ENCODE measurements around the gene STK24. TPM values are rescaled to one million over a fixed set of nuclear protein-coding genes. Genes with fewer than 3 reads are reported as not detected.

STK24 gene
- total RNA-seq, 4 donors from 2014 or later, result 28.7 to 68.4 (median 49.4) TPM

DNA sequence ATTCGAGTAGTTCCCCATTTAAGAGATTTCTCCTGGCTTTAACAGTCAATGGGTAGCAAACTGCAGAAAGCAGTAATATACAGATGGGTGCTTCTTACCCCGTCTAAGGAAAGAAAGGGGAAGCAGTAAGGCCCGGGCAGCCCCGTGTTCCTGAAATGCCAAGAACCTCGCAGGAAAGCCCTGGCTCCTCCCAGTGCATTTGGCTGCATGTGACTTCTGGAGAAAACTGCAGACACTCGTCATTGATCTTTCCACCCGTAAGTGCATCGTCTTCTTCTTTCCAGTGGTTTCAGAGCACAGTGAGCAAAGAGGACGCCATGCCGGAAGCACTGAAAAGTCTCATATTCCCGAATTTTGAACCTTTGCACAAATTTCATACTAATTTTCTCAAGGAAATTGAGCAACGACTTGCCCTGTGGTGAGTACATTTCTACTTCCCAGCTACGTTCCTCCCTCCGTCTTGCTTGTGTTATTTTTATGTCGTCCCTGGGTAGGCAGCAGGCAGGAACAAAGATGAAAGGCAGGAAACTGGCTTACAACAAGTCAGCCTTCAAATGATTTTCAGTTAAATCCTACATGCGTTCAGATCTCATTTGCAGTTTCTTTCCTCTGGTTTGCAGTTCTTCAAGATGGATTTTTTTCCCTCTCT, 165.2 kb downstream of the STK24 start:
- peak in 1 of 2 donors; percentile 14 for ATAC-seq
- TF ChIP-seq POLR2A (IDR thresholded peaks at IDR 0.05), result no peak
- TF ChIP-seq, protein P1, sequence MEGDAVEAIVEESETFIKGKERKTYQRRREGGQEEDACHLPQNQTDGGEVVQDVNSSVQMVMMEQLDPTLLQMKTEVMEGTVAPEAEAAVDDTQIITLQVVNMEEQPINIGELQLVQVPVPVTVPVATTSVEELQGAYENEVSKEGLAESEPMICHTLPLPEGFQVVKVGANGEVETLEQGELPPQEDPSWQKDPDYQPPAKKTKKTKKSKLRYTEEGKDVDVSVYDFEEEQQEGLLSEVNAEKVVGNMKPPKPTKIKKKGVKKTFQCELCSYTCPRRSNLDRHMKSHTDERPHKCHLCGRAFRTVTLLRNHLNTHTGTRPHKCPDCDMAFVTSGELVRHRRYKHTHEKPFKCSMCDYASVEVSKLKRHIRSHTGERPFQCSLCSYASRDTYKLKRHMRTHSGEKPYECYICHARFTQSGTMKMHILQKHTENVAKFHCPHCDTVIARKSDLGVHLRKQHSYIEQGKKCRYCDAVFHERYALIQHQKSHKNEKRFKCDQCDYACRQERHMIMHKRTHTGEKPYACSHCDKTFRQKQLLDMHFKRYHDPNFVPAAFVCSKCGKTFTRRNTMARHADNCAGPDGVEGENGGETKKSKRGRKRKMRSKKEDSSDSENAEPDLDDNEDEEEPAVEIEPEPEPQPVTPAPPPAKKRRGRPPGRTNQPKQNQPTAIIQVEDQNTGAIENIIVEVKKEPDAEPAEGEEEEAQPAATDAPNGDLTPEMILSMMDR (IDR thresholded peaks at IDR 0.05 in 4 of 5, conservative IDR thresholded peaks at IDR 0.05 in 1 of 5), result no peak
- intact Hi-C loops (cut with DNase I; ENCODE audit: low total_unique reads), result no loop called here
- Histone ChIP-seq H3K4me1 (peaks cover 3 to 4% of the 10 kb centered on the region in 2 donors), H3K4me3 (no peak overlapping the region), H3K27ac (no peak overlapping the region), H3K36me3 (no peaks in the 10 kb centered on the region), H3K9me3 (no peaks in the 10 kb centered on the region), H3K27me3 (no peaks in the 10 kb centered on the region)
- DNase-seq, result peak; percentile 19 to 36
- in situ Hi-C loops (cut with MboI; ENCODE audit: low sequenced_read_pairs in 4 of 4), result loop anchor here in 1 of 4 donors (25.0 kb wide), 1 partner anchor 549 kb away; no protein-coding TSS in a partner anchor

DNA sequence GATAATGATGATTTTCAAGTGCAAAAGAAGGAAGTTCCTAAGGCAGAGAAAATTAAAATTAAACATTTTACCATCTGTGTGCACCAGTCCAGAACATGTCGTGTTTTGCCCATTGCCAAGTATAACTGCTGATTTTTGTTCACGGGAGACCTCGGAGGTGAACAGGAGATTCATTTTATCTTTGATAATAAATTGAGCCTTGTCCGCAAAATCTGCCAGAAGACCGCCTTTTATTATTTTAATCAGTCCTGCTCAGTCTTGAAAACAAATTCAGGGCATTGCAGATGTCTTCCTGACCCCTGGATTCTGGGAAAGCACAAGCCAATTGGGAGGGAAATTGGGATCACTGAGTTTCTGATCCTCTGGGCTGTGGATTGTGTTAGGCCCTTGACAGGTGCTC, 165.9 kb downstream of the STK24 start:
- no peaks in the 10 kb centered on the region for H3K27me3 ChIP-seq
- ATAC-seq (no peak), DNase-seq (no peak)
- in situ Hi-C loops (cut with MboI; ENCODE audit: low sequenced_read_pairs in 4 of 4) (loop anchor here in 1 of 4 donors (25.0 kb wide), 1 partner anchor 549 kb away; no protein-coding TSS in a partner anchor), intact Hi-C loops (cut with DNase I; ENCODE audit: low total_unique reads) (no loop called here)
- TF ChIP-seq, protein P1 (IDR thresholded peaks at IDR 0.05 in 4 of 5, conservative IDR thresholded peaks at IDR 0.05 in 1 of 5), result no peak
- no peak for TF ChIP-seq POLR2A (IDR thresholded peaks at IDR 0.05)
- no peak overlapping the region for H3K27ac ChIP-seq
- H3K9me3 ChIP-seq, result no peaks in the 10 kb centered on the region
- no peaks in the 10 kb centered on the region for H3K36me3 ChIP-seq
- no peaks in the 10 kb centered on the region for H3K4me1 ChIP-seq
- H3K4me3 ChIP-seq, result no peak overlapping the region

DNA sequence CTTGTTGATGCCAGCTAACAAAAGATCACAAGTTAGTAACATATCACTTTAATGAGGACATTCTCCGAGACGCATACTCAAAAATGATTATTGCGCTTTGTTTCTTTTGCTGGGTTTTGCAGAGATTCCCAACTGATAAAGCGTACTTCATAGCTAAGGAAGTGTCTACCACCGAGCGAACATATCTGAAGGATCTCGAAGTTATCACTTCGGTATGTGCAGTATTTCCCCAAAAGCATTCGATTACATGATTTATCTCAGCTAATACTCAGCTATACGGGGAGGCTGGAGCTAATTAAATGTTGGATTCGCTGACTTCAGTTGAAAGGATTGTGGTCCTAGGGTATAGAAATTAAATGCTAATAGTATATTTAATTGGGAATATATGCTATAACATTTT, 166.3 kb downstream of the STK24 start:
- ATAC-seq (no peak), DNase-seq (no peak)
- H3K36me3 ChIP-seq, result no peaks in the 10 kb centered on the region
- H3K27me3 ChIP-seq, result no peaks in the 10 kb centered on the region
- intact Hi-C loops (cut with DNase I; ENCODE audit: low total_unique reads) (no loop called here), in situ Hi-C loops (cut with MboI; ENCODE audit: low sequenced_read_pairs in 4 of 4) (loop anchor here in 1 of 4 donors (25.0 kb wide), 1 partner anchor 548 kb away; no protein-coding TSS in a partner anchor)
- H3K4me3 ChIP-seq, result no peak overlapping the region
- H3K4me1 ChIP-seq, result no peaks in the 10 kb centered on the region
- H3K9me3 ChIP-seq, result no peaks in the 10 kb centered on the region
- H3K27ac ChIP-seq, result no peak overlapping the region
- TF ChIP-seq POLR2A (IDR thresholded peaks at IDR 0.05), result no peak
- TF ChIP-seq, protein P1 (IDR thresholded peaks at IDR 0.05 in 4 of 5, conservative IDR thresholded peaks at IDR 0.05 in 1 of 5), result no peak

DNA sequence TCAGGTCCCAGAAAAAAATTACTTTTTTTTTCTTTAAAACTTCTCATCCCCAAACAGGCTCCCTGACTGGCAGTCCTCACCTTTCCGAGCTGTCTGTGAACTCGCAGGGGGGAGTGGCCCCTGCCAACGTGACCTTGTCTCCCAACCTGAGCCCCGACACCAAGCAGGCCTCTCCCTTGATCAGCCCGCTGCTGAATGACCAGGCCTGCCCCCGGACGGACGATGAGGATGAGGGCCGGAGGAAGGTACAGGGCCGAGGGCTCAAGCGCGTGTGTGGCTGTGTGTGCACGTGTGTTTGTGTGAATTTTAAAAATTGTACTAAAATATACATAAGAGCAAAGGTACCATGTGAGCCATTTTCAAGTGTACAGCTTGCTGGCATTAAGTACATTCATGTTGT, 167.6 kb downstream of the STK24 start:
- H3K36me3 ChIP-seq, result no peaks in the 10 kb centered on the region
- H3K9me3 ChIP-seq, result no peaks in the 10 kb centered on the region
- no peak for DNase-seq
- TF ChIP-seq, protein P1 (IDR thresholded peaks at IDR 0.05 in 4 of 5, conservative IDR thresholded peaks at IDR 0.05 in 1 of 5), result no peak
- no peak for TF ChIP-seq POLR2A (IDR thresholded peaks at IDR 0.05)
- in situ Hi-C loops (cut with MboI; ENCODE audit: low sequenced_read_pairs in 4 of 4), result loop anchor here in 1 of 4 donors (25.0 kb wide), 1 partner anchor 547 kb away; no protein-coding TSS in a partner anchor
- H3K27ac ChIP-seq, result no peak overlapping the region
- no peak for ATAC-seq
- H3K4me3 ChIP-seq, result no peak overlapping the region
- H3K27me3 ChIP-seq, result no peaks in the 10 kb centered on the region
- H3K4me1 ChIP-seq, result no peaks in the 10 kb centered on the region
- intact Hi-C loops (cut with DNase I; ENCODE audit: low total_unique reads), result loop anchor here (10.0 kb wide), 1 partner anchor 274 kb away; no protein-coding TSS in a partner anchor

Data from gastrocnemius medialis (tissue), 4 donors.